HG03066 (cell line): ENCODE data around the gene XAGE3.
A peak's percentile ranks its signal among the peaks of the same experiment; 100 is the strongest.
"Not testable (repeated sequence)": the region's sequence is repeated elsewhere in the genome, so short reads cannot be mapped to it uniquely, and the experiment has no call there.

Experiments used
- ATAC-seq: cut with Tn5 transposase; IDR thresholded peaks from one replicate; pipeline ENCODE4 v1.9.1; 2021; ENCODE audit warnings: low read depth; ENCODE audit not compliant: unreplicated experiment

Gene XAGE3

GRCh38 chrX:52867610-52868348, at the start of gene XAGE3:
Gene XAGE3 (minus strand): TSS chrX:52868083. CDS start chrX:52867133, 950 bp downstream.
- no peak for ATAC-seq

- not testable (repeated sequence) for ATAC-seq
Observed at GRCh38 chrX:52914704-52915103, 46.8 kb upstream of the XAGE3 start.

GRCh38 chrX:52913681-52914080, 45.8 kb upstream of the XAGE3 start:
- not testable (repeated sequence) for ATAC-seq

GRCh38 chrX:52909313-52909969, 41.6 kb upstream of the XAGE3 start:
- ATAC-seq, result not testable (repeated sequence)

- not testable (repeated sequence) for ATAC-seq
Observed at GRCh38 chrX:52907900-52908299, 40.0 kb upstream of the XAGE3 start.

GRCh38 chrX:52907137-52907536, 39.3 kb upstream of the XAGE3 start:
- ATAC-seq, result not testable (repeated sequence)

GRCh38 chrX:52906072-52906471, 38.2 kb upstream of the XAGE3 start:
- ATAC-seq, result not testable (repeated sequence)

GRCh38 chrX:52905531-52905930, 37.6 kb upstream of the XAGE3 start:
- not testable (repeated sequence) for ATAC-seq

- peak; percentile 84 for ATAC-seq
Observed at GRCh38 chrX:52896855-52897709, 29.2 kb upstream of the XAGE3 start, which contains the start of gene FAM156B. Gene FAM156B (plus strand): TSS chrX:52897330. CDS start chrX:52907226, 9,896 bp downstream.

- ATAC-seq, result peak; percentile 33
Observed at GRCh38 chrX:52896438-52896837, 28.6 kb upstream of the XAGE3 start.

GRCh38 chrX:52888090-52888489, 20.2 kb upstream of the XAGE3 start:
- not testable (repeated sequence) for ATAC-seq

- ATAC-seq, result not testable (repeated sequence)
Observed at GRCh38 chrX:52887459-52887858, 19.6 kb upstream of the XAGE3 start.

GRCh38 chrX:52876386-52876785, 8.5 kb upstream of the XAGE3 start:
- not testable (repeated sequence) for ATAC-seq

GRCh38 chrX:52875436-52875835, 7.6 kb upstream of the XAGE3 start:
- not testable (repeated sequence) for ATAC-seq

GRCh38 chrX:52874661-52875060, 6.8 kb upstream of the XAGE3 start:
- ATAC-seq, result no peak

- ATAC-seq, result not testable (repeated sequence)
Observed at GRCh38 chrX:52873825-52874224, 5.9 kb upstream of the XAGE3 start.

- ATAC-seq, result no peak
Observed at GRCh38 chrX:52870046-52870445, 2.2 kb upstream of the XAGE3 start.

GRCh38 chrX:52865343-52865998, 2.4 kb downstream of the XAGE3 start:
- no peak for ATAC-seq

GRCh38 chrX:52856991-52857525, 10.8 kb downstream of the XAGE3 start:
- not testable (repeated sequence) for ATAC-seq
